NCI-H2081 treated with DMSO at 0.1 percent for 48 hours (cell line): Measurements from ENCODE around the gene LRFN2.

ENCODE experiments used
- DNase-seq: peaks from one replicate; lab custom pipeline; 2025; lab: John Stamatoyannopoulos, UW

LRFN2 gene

DNA sequence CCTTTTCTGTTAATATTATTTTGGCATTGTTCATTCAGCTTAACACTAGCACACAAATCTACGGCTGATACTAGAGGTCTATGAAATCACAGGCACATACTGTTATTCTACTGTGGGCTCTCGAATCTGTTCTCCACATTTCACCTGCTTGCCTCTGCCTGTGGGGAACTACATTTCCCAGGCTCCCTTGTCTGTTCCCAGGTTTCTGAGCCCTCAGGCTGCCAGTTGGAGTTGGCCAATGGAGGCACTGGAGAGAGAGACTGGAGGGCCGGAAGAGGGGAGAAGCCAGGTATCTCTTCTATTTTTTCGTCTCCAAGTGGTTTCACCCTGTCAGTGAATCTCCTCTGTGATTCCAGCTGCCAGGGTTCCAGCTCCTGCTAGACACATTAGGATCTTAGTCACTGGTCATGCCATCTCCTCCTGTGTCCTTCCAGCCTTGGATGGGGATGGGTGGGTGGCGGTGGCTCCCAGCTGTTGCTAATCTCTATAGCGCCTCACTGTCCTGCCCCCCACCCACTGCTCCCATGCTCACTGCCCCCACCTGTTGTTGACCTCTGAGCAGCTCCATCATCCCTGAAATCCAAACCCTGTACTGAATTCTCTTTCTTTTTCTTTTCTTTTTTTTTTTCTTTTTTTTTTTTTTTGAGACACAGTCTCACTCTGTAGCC, 188.2 kb downstream of the LRFN2 start:
- DNase-seq, result no peak

DNA sequence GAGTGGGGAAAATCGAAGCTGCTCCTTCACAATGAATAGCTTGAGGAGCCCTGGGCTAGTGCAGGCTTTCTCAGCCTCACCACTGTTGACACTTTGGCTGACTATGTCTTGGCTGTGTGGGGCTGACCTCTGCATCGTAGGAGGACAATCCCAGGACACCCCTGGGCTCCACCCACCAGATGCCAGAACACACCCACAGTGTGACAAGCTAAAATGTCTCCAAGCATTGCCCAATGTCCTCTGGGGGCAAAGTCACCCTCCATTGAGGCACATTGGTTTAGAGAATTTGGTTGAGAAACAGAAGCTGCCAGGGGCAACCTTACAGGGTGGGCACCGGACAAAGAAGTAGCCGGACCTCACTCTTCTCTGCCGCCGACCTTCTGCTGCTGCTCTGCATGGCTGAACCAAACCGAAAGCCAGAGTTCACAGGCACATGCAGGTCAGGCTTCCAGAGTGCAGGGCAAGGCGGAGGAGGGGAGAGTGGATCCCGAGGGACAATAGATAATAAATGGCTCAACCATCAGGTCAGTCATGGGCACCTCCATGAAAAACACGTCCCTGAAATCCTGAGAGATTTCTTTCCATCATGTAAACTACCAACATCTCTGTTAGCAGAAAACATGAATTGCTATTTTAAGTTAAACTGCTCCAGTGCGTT, 189.0 kb downstream of the LRFN2 start:
- no peak for DNase-seq

DNA sequence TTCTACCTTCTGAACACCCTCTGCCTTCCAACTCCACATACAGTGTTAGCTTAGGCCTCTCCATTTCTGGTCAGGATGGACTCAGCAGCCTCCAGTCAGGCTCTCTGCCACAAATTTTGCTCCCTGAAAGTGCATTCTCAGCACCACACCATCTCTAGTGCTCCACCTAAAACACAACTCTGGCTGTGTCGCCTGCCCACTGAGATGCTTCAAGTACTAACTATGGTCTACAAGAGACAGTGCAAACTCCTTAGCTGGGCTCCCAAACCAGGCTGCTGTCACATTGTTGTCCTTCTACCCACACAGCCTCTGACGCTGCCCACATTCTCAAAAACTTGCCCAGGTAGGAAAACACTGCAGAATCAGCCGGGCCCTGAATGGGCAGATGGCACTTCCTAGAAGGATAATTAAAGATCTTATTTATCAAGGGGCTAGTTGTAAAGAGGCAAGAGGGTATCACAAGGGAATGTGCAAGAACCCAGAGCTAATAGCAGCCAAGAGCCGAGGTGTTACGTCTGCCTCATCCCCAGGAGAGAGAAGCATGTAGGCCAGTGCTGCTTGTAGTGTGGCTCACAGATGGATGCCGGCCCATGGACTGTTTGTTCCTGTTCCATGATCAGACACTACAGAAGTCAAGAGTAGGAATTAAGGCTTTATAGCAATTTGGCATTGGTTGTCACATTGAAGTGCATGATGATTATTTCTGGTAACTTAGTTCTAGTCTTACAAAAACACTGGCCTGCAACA, 189.7 kb downstream of the LRFN2 start:
- no peak for DNase-seq

DNA sequence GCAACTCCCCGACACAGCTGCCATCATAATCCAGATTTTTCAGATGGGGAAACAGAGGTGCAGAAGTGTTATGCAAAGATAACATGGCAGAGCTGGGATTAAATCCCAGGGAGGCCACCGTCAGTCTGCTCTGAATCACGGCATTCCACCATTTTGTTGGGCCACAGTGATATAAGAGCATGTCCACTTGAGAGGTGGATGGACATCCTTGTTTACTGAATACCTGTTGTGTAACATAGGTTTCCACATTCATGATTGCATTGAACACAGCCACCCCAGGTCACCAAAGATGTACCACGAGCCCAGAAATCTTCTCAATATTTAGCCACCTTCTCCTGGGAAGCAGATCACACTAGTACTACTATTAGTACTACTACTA, 191.5 kb downstream of the LRFN2 start:
- no peak for DNase-seq

DNA sequence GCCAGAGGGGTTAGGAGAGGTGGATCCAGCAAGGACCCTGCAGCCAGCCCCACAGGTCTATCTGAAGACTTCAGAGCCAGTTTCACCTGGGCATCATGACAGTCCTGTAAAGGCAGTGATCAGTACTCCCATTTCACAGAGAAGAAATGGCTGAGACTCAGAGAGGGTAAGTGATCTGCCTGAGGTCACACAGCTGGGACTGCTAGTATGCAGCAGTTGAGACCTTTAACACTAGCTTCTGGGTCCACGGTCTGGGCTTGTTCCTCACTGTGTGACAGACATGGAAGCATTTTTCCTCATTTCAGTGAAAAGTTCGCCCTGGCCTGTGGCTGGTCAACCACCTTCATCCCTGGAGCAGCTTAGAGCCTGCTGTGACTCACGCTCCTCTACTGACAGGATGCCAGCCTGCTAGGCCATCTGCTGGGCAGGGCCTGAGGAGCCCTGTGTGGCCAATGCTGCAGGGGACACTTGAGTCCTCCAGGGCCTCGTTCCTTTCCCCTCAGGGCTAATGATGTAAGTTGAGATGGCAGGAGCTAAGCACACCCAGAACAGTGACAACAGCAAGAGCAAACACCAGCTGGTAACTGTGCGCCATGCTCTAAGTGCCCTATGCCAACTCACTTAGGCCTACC, 192.0 kb downstream of the LRFN2 start:
- no peak for DNase-seq

DNA sequence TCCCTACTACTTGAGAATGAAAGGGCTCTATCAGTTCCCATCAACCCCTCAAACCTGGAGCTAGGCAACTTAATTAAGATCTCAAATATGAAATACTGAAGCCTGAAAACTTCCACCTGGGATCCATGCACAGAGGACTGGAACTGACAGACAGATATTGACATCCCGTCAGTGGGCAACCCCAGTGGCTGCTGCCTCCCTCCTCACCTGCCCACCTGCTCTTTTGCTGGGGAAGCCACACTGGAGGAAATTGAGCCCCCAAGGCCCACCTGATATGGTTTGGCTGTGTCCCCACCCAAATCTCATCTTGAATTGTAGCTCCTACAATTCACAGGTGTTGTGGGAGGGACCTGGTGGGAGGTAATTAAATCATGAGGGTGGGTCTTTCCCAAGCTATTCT, 192.8 kb downstream of the LRFN2 start:
- DNase-seq, result no peak

DNA sequence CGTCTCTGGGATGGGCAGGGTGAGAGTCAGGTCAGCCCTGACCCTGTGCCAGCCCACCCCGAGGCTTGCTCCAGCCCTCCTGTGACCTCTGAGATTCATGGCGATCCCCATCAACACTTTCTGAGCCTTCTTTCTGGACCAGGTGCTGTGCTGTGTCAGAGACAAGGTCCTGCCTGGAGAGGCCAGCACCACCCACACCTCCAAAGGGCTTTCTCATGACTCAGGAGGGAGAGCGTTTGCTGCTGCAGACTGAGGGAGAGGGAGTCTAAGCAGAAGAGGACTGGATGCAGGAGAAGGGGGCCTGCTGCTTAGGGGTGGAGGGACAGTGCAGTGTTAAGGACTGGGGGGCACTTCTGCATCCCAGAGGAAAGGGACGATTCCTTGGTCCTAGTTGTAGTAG, 193.5 kb downstream of the LRFN2 start:
- DNase-seq, result no peak

DNA sequence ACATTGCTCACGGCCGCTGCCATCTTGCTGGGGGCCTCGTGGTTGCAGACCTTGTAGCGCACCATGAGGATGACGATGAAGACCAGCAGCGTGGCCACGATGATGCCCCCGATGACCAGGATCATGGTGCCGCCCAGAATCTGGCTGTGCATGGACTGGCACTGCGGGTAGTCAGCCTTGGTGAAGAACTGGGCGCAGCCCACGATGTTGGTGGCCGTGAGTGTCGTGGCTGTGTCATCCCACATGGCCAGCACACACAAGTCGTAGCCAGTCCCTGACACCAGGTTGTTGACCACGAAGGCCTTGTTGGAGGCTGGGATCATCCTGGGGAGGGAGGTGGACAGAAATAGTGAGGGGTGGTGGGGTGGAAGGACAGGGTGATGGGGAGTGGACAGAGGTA, 194.6 kb downstream of the LRFN2 start:
- no peak for DNase-seq

DNA sequence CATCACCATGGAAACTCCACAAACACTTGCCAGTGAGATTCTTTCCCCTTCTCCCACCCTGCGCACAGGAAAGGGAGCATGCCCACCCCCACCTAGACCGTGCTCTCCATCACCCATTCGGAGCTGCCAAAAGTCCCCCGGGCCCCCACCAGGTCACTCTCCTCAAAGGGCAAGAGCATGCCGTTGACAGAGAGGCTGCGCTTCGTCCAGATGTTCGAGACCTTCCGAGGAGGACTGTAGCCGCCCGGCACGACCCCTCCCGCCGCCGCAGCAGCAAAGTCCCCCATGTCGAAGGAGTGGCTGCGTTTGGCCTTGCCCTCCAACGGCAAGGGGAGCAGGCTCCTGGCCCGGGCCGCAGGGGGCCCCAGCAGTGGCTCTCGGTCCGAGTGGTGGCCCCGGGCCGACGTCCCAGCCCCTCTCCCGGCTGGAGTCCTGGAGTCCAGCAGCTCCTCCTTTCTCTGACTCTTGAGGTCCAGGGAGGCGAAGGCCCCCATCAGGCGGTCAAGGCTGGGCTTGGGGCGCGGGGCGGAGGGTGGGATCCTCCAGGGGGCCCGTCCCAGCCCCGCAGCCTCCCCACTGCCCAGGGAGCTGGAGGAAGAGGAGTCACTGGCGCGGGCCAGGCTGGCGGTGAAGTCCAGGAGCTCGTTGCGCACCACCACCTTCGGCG, 195.2 kb downstream of the LRFN2 start:
- no peak for DNase-seq

DNA sequence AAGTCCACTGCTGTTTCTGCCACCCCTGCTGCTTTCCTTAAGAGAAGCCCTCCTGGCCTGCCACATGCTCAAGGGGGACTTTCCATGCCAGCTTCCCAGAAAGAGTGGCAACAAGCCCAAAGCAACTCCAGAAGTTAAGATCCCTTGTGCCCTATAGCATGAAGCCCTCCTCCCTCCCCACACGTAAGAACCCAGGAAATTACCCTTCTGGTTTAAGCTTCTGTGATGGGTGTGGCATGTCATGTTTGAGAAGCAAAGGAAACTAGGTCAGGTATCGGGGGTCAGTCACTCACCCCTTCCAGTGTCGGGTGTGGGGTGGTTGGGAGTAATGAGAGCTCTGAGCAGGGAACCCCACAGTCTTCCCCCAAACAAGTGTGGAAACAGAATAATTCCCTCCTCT, 196.1 kb downstream of the LRFN2 start:
- DNase-seq, result no peak

DNA sequence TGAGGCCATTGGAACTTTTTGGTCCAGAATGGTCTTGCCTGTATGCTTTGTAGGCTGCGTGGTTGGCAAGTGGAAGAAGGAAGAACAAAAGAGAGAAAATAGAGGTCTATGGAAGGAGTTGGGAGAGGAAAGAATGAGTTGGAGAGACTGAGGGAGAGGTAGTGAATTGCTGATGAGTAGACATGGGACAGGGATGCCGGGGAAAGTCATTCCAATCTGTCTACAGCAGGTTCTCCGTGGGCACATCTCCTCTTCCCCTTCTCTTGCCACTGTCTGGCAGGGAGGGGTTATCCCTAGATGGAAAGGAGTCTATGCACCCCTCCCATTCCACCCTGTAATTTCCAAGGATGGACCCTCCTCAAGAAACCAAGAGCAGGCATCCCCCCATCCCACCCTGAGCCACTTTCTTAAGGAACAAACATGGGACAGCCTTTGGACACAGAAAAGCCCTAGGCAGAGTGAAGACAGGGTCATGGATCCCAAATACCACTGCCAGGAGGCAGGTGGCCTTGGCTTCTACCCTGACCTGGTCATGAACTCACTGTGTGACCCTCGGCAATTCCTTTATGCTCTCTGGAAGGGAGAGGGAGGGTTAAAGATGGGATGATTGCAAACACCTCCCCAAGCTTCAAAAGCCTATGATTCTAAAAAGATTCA, 196.9 kb downstream of the LRFN2 start:
- DNase-seq, result no peak

DNA sequence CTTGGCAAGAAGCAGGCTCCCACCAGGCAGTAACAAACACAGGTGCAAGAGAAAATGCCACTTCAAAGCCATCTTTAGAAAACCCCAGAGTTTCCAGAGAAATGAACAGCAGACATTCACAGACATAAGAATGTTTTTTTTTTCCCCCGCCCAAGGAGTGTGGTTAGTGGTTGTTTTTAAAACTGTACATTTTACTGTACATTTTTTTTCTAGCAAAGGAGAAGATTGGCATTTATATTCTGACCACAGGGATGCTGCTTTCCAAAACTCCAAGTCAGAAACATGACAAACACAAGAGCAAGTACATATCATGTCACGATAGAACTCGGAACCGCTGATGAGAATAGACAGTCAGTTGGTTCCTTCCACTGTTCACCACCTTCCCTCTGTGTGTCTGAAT, 197.9 kb downstream of the LRFN2 start:
- no peak for DNase-seq

DNA sequence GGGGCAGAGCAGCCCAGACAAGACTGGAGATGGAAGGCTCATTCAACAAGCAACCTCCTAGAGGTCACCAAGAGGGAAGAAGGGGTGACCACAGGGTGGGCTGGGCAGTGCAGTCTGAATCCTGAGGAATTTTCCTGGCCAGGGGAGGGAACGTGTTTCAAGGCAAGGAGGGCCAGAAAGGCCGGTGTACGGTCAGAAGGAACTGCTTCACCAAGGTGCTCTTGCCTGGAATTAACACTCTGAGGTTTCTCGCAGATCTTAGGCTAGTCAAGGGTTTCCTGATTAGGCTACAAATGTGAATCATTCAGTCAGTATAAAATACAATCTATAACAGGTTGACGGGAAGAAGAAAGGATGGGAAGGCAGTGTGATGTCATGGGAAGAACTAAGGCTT, 199.3 kb downstream of the LRFN2 start:
- DNase-seq, result no peak

DNA sequence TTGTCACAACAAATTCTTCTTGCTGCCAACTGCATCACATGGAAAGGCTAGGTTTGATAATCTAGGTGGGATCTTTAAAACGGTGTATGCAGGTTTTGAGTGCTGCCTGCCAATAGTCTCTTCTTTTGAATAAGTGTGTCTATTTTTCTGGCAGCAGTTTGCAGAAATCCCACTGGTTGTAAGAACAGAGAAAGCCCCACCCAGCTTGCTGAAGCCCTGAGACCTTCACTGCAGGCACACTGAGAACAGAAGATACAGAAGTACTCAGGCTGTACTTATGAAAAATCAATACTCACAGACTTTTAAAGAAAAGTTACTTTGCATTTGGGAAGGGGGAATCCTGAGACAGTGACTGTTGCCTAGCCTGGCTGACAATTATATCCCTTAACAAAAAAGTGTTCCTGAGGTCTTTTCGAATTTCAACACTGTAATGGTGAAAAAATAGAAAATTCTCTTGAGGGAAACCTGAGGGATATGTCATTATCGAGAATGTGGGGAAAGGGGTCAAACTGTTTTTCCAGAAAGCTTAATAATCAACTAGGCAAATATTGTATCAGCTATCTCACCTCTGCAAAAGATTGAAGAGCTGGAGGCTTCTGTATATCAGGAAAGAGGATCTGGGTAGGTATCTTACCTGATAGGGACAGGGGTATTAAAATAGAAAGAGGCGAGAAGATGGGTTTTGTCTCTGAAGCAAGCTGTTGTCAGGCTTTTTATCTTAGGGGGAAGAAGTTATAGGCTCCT, 199.9 kb downstream of the LRFN2 start:
- DNase-seq, result no peak

DNA sequence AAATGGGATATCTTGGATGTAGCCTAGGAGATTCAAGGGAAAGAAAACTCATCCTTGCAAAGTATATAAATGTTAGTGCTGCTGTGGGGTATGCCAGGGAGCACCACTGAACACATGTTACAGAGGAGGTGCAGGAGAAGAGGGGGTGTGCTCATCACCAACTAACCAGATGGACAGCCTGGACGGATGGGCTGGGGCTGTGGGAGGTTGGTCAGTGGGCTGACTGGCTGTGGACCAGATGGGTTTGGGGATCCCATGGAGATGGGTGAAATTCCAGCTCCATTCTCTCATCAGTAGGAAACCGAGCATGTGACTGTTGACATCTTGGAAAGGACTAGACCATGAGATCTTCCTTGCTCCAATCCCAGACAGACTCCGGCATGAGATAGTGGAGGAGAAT, 201.0 kb downstream of the LRFN2 start:
- DNase-seq, result no peak

DNA sequence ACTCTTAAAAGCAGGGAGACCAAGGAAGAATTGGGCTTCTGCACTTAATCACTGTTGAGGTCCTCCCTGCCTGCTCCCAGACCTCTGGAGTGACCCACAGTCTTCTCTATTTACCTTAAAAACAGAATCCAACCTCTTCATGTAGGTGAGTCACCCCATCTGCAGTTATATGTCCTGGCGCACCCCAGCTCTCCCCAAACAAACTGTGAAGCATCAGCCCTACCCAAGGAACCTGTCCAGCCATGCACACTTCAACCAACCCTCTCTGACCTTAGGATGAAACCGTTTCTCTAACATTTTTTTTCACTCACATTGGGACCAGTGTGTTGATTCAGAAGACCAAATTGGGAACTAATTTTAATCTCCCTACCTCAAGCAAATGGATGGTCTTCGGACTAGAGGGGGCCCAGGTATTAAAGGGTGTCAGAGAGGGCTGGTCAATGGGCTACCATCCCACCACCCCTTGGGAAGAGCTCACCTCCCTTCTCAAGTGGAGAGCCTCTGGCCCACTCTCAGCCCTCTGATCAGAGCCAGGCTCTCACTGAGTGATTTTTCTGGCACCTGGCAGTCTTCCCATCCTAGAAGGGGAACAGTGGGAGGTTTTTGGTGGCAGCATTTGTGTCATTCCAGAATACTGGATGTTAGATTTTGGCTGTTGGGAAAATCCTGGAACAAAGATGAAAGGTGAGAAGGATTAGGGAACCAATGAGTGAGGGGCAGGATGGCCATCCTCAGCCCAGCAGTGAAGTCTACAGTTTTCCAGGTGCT, 203.6 kb downstream of the LRFN2 start:
- DNase-seq, result no peak

DNA sequence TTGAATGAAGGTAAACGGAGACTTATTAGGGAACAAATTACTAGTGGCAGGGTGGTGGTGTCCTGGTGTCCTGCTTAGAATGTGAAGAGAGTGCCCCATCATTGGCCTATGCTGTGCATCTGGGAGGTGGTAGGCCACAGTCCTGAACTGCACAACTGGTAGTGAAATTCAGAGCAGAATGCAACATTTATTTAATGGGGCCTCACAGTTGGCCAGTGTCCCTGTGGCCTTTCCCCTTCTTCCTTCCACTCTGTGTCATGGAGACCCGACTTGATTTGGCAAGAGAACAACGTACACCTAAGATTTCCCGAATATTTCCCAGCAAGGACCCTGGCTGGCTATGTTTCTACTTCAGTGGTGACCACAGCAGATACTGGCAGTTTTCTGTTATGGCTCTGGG, 206.9 kb downstream of the LRFN2 start:
- no peak for DNase-seq

DNA sequence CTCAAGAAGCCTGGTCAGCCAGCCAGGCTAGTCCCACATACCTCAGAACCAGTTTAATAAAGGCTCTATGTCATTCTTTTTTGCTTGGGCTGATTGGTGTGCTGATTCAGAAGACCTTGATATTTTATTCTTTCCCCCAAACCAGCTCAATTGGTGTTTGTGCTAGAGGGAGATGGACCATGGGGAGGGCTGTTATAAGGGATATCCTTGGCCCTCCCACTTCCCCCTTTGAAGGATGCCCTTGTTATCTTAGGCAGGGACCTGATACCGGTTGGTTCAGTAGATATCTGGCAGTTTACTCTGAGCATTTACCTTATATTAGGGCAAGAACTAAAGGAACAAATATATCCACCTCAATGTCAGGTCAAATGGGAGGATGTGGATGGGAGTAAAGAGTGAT, 207.4 kb downstream of the LRFN2 start:
- no peak for DNase-seq

DNA sequence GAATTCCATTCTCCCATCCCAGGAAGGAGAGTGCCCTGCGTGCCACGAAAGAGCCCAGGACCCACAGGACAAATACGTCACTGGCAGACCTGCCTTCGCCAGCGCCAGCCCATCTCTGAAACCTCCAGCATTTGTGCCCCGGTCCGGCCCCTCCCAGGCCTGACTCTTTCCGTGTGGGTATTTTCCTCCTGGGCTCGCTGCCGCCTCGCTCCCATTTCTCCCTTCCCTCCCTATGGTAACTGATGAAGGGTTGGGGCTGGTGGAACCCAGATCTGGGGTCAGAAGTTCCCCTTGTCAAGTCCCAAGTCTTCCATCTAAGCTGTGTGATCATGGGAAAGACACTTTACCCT, 208.5 kb downstream of the LRFN2 start:
- no peak for DNase-seq

DNA sequence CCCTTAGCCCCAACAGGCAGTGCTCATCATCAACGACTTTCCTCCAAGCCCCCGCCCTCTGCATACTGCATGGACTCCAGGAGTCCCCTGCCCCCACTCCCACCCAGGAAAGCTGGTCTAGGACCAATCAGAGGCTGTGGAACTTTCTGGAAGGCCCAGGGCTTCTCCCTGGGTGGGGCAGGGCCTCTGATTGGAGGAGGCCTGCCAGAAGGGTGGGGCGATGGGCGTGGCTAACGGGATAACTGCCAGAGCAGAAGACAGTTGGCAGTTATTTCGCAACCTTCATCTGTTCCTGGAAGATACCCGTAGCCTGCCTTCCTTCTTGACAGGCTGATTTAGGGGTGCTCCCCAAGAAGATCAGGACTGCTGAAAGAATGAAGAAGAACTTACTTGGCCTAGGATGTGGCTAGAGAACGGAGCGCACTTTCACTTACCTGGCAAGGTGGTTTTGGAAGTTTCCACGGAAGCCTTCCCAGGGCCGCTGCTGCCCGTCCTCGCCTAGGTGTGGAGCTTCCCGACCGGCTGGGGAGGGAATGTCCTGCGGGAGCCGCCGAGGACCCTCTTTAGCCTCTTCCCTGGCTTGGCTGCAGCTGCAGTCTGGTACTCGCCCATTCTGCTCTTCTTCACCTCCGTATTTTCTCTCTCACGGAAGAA, 209.0 kb downstream of the LRFN2 start:
- DNase-seq, result no peak
